HEK293 (cell line): ENCODE data around the gene EFCAB10.

Experiments used
- CTCF ChIA-PET: fragments of 350-600 bp; formaldehyde crosslinking; extraction: SDS; loops from one replicate; lab custom pipeline; 2021; ENCODE audit warnings: antibody characterized with exemption; lab: Yijun Ruan, JAX
- POLR2A ChIA-PET: fragments of 300-600 bp; formaldehyde crosslinking; extraction: SDS; loops from one replicate; lab custom pipeline; 2020; ENCODE audit warnings: antibody characterized with exemption, inconsistent platforms; lab: Yijun Ruan, JAX
- H3K27ac ChIP-seq: fragments of 200-500 bp; sonication (Bioruptor generic); 2 replicates; pipeline ENCODE4 v1.5.1; 2014; ENCODE audit warnings: low read depth, low read length, control low read depth, inconsistent platforms; ENCODE audit errors: extremely low read depth
- H3K36me3 ChIP-seq, 2 experiments: fragments of 200-500 bp in 1 of 2; sonication (Bioruptor generic) in 1 of 2; 1 replicate in 1 of 2; 2 replicates in 1 of 2; pipeline ENCODE4 v1.5.1; 2014 to 2017; ENCODE audit warnings: inconsistent platforms in 2 of 2, low read length in 2 of 2; ENCODE audit not compliant: control insufficient read depth in 2 of 2, insufficient read depth in 1 of 2
- H3K4me1 ChIP-seq: fragments of 200-500 bp; sonication (Bioruptor generic); 2 replicates; pipeline ENCODE4 v1.5.1; 2014; ENCODE audit warnings: mild to moderate bottlenecking, low read length, inconsistent platforms; ENCODE audit not compliant: control insufficient read depth, insufficient read depth
- H3K4me3 ChIP-seq: 2 replicates; pipeline ENCODE4 v1.5.1; 2011; ENCODE audit warnings: low read depth, mild to moderate bottlenecking, control low read depth, low read length, moderate library complexity
- H3K9me3 ChIP-seq: fragments of 200-500 bp; sonication (Bioruptor generic); 2 replicates; pipeline ENCODE4 v1.5.1; 2014; ENCODE audit warnings: low read depth, low read length, inconsistent platforms; ENCODE audit not compliant: control insufficient read depth, insufficient read depth
- GFI1B ChIP-seq: fragments of 450-650 bp; formaldehyde crosslinking; IDR thresholded peaks from 2 replicates; pipeline ENCODE4 v1.5.1; 2016; ENCODE audit warnings: missing biosample characterization, missing genetic modification characterization
- GLIS1 ChIP-seq: fragments of 450-650 bp; formaldehyde crosslinking; IDR thresholded peaks from 2 replicates; pipeline ENCODE4 v1.5.1; 2016; ENCODE audit warnings: missing biosample characterization, missing genetic modification characterization
- ZNF121 ChIP-seq: fragments of 450-650 bp; formaldehyde crosslinking; IDR thresholded peaks from 2 replicates; pipeline ENCODE4 v1.5.1; 2016; ENCODE audit warnings: missing biosample characterization, missing genetic modification characterization
- ZNF324 ChIP-seq: fragments of 450-650 bp; formaldehyde crosslinking; IDR thresholded peaks from 2 replicates; pipeline ENCODE4 v1.5.1; 2016; ENCODE audit warnings: missing biosample characterization, missing genetic modification characterization
- ZNF350 ChIP-seq: fragments of 450-650 bp; formaldehyde crosslinking; IDR thresholded peaks from 2 replicates; pipeline ENCODE4 v1.5.0; 2017; ENCODE audit warnings: missing biosample characterization, mild to moderate bottlenecking, missing genetic modification characterization
- ZNF404 ChIP-seq: fragments of 450-650 bp; formaldehyde crosslinking; IDR thresholded peaks from 2 replicates; pipeline ENCODE4 v1.5.1; 2017; ENCODE audit warnings: missing biosample characterization, missing genetic modification characterization
- ZNF544 ChIP-seq: fragments of 450-650 bp; formaldehyde crosslinking; IDR thresholded peaks from 2 replicates; pipeline ENCODE4 v1.5.0; 2017; ENCODE audit warnings: missing biosample characterization, missing genetic modification characterization
- ZNF571 ChIP-seq: fragments of 450-650 bp; formaldehyde crosslinking; IDR thresholded peaks from 2 replicates; pipeline ENCODE4 v1.5.0; 2017; ENCODE audit warnings: missing biosample characterization, missing genetic modification characterization
- ZNF830 ChIP-seq: fragments of 450-650 bp; IDR thresholded peaks from 2 replicates; pipeline ENCODE4 v1.5.0; 2018; ENCODE audit warnings: missing biosample characterization, missing genetic modification characterization, low read depth, mild to moderate bottlenecking, moderate library complexity
- ZNF843 ChIP-seq: fragments of 450-650 bp; formaldehyde crosslinking; IDR thresholded peaks from 2 replicates; pipeline ENCODE4 v1.5.1; 2016; ENCODE audit warnings: missing biosample characterization, missing genetic modification characterization
- TF ChIP-seq, protein P1 (sequence below): fragments of 450-650 bp; formaldehyde crosslinking; IDR thresholded peaks from 2 replicates; pipeline ENCODE4 v1.5.1; 2016; ENCODE audit warnings: missing biosample characterization, missing genetic modification characterization
- TF ChIP-seq, protein P2 (sequence below): fragments of 450-650 bp; formaldehyde crosslinking; IDR thresholded peaks from 2 replicates; pipeline ENCODE4; 2016; ENCODE audit warnings: missing biosample characterization, missing genetic modification characterization
- TF ChIP-seq, protein P3 (sequence below): fragments of 450-650 bp; formaldehyde crosslinking; IDR thresholded peaks from 2 replicates; pipeline ENCODE4 v1.5.1; 2017; ENCODE audit warnings: missing biosample characterization, mild to moderate bottlenecking, missing genetic modification characterization, moderate library complexity
- TF ChIP-seq, protein P4 (sequence below): fragments of 450-650 bp; formaldehyde crosslinking; IDR thresholded peaks from 2 replicates; pipeline ENCODE4 v1.5.1; 2017; ENCODE audit warnings: missing biosample characterization, missing genetic modification characterization
- TF ChIP-seq, protein P5 (sequence below): fragments of 450-650 bp; formaldehyde crosslinking; optimal IDR thresholded peaks from 2 replicates; pipeline ENCODE3; 2016; ENCODE audit warnings: missing biosample characterization, mild to moderate bottlenecking, missing genetic modification characterization
- TF ChIP-seq, protein P6 (sequence below): fragments of 450-650 bp; formaldehyde crosslinking; IDR thresholded peaks from 2 replicates; pipeline ENCODE4 v1.5.1; 2016; ENCODE audit warnings: missing biosample characterization, missing genetic modification characterization

EFCAB10 gene

DNA sequence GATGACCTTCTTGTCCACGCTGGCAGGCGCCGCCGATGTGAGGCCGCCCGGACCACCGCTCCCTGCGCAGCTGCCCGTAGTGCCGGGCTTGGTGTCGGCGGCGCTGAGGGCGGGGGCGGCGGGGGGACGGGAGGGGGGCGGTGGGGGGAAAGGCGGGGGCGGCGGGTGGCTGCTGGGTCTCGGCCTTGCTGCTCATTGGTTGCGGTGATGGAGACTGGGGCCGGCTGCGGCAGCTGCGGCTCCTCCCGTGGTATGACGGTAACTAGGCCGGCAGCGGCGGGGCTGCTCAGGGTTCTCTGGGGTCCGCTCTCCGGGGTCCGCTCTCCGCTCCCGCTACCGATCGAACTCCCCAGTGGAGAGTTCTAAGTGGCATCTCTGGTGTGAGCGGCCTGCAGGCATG lies 1.8 kb upstream of the EFCAB10 start:
- no peaks in the 10 kb centered on the region for H3K9me3 ChIP-seq
- POLR2A ChIA-PET = no interaction called here
- TF ChIP-seq ZNF843 (tag by site-specific recombination) = no peak
- no peak for TF ChIP-seq ZNF350 (tag by site-specific recombination)
- TF ChIP-seq, protein P1, sequence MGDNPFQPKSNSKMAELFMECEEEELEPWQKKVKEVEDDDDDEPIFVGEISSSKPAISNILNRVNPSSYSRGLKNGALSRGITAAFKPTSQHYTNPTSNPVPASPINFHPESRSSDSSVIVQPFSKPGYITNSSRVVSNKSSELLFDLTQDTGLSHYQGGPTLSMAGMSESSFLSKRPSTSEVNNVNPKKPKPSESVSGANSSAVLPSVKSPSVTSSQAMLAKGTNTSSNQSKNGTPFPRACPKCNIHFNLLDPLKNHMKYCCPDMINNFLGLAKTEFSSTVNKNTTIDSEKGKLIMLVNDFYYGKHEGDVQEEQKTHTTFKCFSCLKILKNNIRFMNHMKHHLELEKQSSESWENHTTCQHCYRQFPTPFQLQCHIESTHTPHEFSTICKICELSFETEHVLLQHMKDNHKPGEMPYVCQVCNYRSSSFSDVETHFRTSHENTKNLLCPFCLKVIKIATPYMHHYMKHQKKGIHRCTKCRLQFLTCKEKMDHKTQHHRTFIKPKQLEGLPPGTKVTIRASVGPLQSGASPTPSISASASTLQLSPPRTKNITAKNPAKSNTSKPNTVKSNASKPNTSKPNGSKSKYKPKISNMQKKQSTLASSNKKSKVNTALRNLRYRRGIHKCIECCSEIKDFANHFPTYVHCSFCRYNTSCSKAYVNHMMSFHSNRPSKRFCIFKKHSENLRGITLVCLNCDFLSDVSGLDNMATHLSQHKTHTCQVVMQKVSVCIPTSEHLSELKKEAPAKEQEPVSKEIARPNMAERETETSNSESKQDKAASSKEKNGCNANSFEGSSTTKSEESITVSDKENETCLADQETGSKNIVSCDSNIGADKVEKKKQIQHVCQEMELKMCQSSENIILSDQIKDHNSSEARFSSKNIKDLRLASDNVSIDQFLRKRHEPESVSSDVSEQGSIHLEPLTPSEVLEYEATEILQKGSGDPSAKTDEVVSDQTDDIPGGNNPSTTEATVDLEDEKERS = no peak
- TF ChIP-seq ZNF830 (tag by site-specific recombination) = no peak
- no peak for TF ChIP-seq GFI1B
- TF ChIP-seq ZNF121 (tag by site-specific recombination) = no peak
- no peak for TF ChIP-seq ZNF544
- TF ChIP-seq, protein P2, sequence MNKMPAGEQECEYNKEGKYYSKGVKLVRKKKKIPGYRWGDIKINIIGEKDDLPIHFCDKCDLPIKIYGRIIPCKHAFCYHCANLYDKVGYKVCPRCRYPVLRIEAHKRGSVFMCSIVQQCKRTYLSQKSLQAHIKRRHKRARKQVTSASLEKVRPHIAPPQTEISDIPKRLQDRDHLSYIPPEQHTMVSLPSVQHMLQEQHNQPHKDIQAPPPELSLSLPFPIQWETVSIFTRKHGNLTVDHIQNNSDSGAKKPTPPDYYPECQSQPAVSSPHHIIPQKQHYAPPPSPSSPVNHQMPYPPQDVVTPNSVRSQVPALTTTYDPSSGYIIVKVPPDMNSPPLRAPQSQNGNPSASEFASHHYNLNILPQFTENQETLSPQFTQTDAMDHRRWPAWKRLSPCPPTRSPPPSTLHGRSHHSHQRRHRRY (tag by site-specific recombination) = no peak
- no peak for TF ChIP-seq ZNF404
- no peak for TF ChIP-seq ZNF324 (tag by site-specific recombination)
- TF ChIP-seq GLIS1 (tag by site-specific recombination) = no peak
- TF ChIP-seq, protein P3, sequence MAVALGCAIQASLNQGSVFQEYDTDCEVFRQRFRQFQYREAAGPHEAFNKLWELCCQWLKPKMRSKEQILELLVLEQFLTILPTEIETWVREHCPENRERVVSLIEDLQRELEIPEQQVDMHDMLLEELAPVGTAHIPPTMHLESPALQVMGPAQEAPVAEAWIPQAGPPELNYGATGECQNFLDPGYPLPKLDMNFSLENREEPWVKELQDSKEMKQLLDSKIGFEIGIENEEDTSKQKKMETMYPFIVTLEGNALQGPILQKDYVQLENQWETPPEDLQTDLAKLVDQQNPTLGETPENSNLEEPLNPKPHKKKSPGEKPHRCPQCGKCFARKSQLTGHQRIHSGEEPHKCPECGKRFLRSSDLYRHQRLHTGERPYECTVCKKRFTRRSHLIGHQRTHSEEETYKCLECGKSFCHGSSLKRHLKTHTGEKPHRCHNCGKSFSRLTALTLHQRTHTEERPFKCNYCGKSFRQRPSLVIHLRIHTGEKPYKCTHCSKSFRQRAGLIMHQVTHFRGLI (tag by site-specific recombination) = no peak
- CTCF ChIA-PET = no interaction called here
- no peak overlapping the region for H3K4me3 ChIP-seq
- no peak overlapping the region for H3K27ac ChIP-seq
- no peaks in the 10 kb centered on the region for H3K36me3 ChIP-seq
- no peaks in the 10 kb centered on the region for H3K4me1 ChIP-seq

DNA sequence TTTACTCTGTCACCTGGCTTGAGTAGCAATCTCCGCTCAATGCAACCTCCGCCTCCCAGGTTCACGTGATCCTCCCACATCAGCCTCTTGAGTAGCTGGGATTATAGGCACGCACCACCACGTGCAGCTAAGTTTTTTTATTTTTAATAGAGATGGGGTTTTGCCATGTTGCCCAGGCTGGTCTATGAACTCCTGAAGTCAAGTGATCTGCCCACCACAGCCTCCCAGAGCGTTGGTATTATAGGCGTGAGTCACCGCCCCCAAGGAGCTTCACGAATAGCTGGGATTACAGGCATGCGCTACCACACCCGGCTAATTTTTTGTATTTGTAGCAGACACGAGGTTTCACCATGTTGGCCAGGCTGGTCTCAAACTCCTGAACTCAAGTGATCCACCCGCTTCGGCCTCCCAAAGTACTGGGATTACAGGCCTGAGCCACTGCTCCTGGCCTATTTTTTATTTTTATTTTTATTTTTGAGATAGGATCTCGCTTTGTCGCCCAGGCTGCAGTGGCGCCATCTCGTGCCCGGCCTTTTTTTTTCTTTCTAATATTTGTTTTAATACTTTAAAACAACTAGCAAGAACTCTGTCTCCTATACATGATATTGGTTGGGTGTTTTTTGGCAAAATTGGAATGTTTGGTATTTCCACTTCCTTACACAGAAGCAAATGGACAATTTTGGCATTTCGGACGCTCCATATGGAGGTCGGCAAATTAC lies 1.1 kb downstream of the EFCAB10 start:
- ChIA-PET CTCF (interaction anchor here (0.8 kb wide), 1 partner anchor 11 kb away, joined by 3 read pairs; no protein-coding TSS in a partner anchor), POLR2A (no interaction called here)
- Histone ChIP-seq H3K4me3 (no peak overlapping the region), H3K9me3 (no peaks in the 10 kb centered on the region), H3K4me1 (no peaks in the 10 kb centered on the region), H3K36me3 (no peaks in the 10 kb centered on the region), H3K27ac (no peak overlapping the region)
- TF ChIP-seq, protein P4, sequence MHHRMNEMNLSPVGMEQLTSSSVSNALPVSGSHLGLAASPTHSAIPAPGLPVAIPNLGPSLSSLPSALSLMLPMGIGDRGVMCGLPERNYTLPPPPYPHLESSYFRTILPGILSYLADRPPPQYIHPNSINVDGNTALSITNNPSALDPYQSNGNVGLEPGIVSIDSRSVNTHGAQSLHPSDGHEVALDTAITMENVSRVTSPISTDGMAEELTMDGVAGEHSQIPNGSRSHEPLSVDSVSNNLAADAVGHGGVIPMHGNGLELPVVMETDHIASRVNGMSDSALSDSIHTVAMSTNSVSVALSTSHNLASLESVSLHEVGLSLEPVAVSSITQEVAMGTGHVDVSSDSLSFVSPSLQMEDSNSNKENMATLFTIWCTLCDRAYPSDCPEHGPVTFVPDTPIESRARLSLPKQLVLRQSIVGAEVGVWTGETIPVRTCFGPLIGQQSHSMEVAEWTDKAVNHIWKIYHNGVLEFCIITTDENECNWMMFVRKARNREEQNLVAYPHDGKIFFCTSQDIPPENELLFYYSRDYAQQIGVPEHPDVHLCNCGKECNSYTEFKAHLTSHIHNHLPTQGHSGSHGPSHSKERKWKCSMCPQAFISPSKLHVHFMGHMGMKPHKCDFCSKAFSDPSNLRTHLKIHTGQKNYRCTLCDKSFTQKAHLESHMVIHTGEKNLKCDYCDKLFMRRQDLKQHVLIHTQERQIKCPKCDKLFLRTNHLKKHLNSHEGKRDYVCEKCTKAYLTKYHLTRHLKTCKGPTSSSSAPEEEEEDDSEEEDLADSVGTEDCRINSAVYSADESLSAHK = no peak
- TF ChIP-seq, protein P5, sequence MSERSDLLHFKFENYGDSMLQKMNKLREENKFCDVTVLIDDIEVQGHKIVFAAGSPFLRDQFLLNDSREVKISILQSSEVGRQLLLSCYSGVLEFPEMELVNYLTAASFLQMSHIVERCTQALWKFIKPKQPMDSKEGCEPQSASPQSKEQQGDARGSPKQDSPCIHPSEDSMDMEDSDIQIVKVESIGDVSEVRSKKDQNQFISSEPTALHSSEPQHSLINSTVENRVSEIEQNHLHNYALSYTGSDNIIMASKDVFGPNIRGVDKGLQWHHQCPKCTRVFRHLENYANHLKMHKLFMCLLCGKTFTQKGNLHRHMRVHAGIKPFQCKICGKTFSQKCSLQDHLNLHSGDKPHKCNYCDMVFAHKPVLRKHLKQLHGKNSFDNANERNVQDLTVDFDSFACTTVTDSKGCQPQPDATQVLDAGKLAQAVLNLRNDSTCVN (tag by site-specific recombination) = no peak
- TF ChIP-seq, protein P6, sequence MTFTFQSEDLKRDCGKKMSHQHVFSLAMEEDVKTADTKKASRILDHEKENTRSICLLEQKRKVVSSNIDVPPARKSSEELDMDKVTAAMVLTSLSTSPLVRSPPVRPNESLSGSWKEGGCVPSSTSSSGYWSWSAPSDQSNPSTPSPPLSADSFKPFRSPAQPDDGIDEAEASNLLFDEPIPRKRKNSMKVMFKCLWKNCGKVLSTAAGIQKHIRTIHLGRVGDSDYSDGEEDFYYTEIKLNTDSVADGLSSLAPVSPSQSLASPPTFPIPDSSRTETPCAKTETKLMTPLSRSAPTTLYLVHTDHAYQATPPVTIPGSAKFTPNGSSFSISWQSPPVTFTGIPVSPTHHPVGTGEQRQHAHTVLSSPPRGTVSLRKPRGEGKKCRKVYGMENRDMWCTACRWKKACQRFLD (tag by site-specific recombination) = no peak
- no peak for TF ChIP-seq ZNF571 (tag by site-specific recombination)
